Fibroblast of peridontal ligament (primary cell): ENCODE results near the gene AGAP3.
A peak's percentile ranks its signal among the peaks of the same experiment; 100 is the strongest.

Experiments used
- DNase-seq: peaks from one replicate; pipeline ENCODE4 v3.0.0-alpha.2; 2010; ENCODE audit errors: extremely low read depth

The AGAP3 gene

GRCh38 chr7:151074817-151075661 is 11.2 kb upstream of the AGAP3 start:
- DNase-seq = no peak

- no peak for DNase-seq
These were observed 10.7 kb upstream of the AGAP3 start for GRCh38 chr7:151075662-151075971.

GRCh38 chr7:151075978-151076426 is 10.3 kb upstream of the AGAP3 start:
- DNase-seq = no peak

GRCh38 chr7:151076863-151077704 is 9.2 kb upstream of the AGAP3 start:
- DNase-seq = no peak

- no peak for DNase-seq
These were observed 8.5 kb upstream of the AGAP3 start for GRCh38 chr7:151077705-151078232.

GRCh38 chr7:151078233-151079040 is 7.8 kb upstream of the AGAP3 start:
- DNase-seq = no peak

GRCh38 chr7:151079199-151079910 is 6.9 kb upstream of the AGAP3 start:
- DNase-seq = no peak

- DNase-seq = peak; percentile 32
These were observed 6.2 kb upstream of the AGAP3 start for GRCh38 chr7:151080067-151080521.

GRCh38 chr7:151080522-151081169 is 5.6 kb upstream of the AGAP3 start, which contains the start of gene FASTK:
FASTK (minus strand) TSS chr7:151080809; CDS start chr7:151080766, 43 bp downstream.
- peak; percentile 84 for DNase-seq

GRCh38 chr7:151081170-151082101 is 4.8 kb upstream of the AGAP3 start:
- DNase-seq = no peak

GRCh38 chr7:151082141-151083070 is 3.9 kb upstream of the AGAP3 start:
- no peak for DNase-seq

GRCh38 chr7:151083071-151083823 is 3.0 kb upstream of the AGAP3 start, which contains the start of gene TMUB1:
TMUB1 (minus strand) TSS chr7:151083493; CDS start chr7:151082563, 930 bp downstream.
- no peak for DNase-seq

- no peak for DNase-seq
These were observed 2.5 kb upstream of the AGAP3 start for GRCh38 chr7:151083824-151084160.

GRCh38 chr7:151085329-151085690 is 965 bp upstream of the AGAP3 start:
- DNase-seq = no peak

GRCh38 chr7:151086802-151087244 is 548 bp downstream of the AGAP3 start:
- DNase-seq = peak; percentile 38

- DNase-seq = peak; percentile 47
These were observed 1.2 kb downstream of the AGAP3 start for GRCh38 chr7:151087245-151088018.
